Activated naive CD4-positive, alpha-beta T cell treated with anti-CD3 and anti-CD28 coated beads for 36 hours (primary cell): Measurements from ENCODE around the gene ARHGEF1. TPM values are rescaled to one million over a fixed set of nuclear protein-coding genes. Genes with fewer than 3 reads are reported as not detected.
"Not testable (repeated sequence)": the region's sequence is repeated elsewhere in the genome, so short reads cannot be mapped to it uniquely, and the experiment has no call there.

ENCODE experiments used
- CTCF ChIA-PET: fragments of 350-600 bp; sonication (Branson Sonifier 250); formaldehyde crosslinking; loops from one replicate; lab custom pipeline; 2021; ENCODE audit warnings: antibody characterized with exemption; lab: Charles Lee
- DNase-seq: peaks from one replicate; pipeline ENCODE4 v3.0.0-alpha.2; 2020
- H3K27ac Mint-ChIP-seq: one replicate; pipeline ENCODE4 v1.8.0; 2021; ENCODE audit warnings: mild to moderate bottlenecking, mixed read lengths
- H3K27me3 Mint-ChIP-seq: one replicate; pipeline ENCODE4 v1.8.0; 2021; ENCODE audit warnings: low read depth, mixed read lengths
- H3K36me3 Mint-ChIP-seq: one replicate; pipeline ENCODE4 v1.8.0; 2021; ENCODE audit warnings: low read depth, mixed read lengths
- H3K4me1 Mint-ChIP-seq: one replicate; pipeline ENCODE4 v1.8.0; 2021; ENCODE audit warnings: low read depth, mixed read lengths
- H3K4me3 Mint-ChIP-seq: one replicate; pipeline ENCODE4 v1.8.0; 2021; ENCODE audit warnings: mild to moderate bottlenecking, moderate library complexity, mixed read lengths
- H3K9me3 Mint-ChIP-seq: one replicate; pipeline ENCODE4 v1.8.0; 2021; ENCODE audit warnings: mixed read lengths
- intact Hi-C: fragments of 100-400 bp; cut with micrococcal nuclease; formaldehyde crosslinking; loops from one replicate; pipeline ENCODE4 v1.15.1; 2023
- total RNA-seq, 2 experiments: library from RNA; stranded (reverse); gene quantifications; one replicate each; pipeline ENCODE4 v1.2.3, GENCODE V29; 2021

ARHGEF1 gene
- total RNA-seq, 2 experiments from 2014 or later = 246 to 260 TPM

DNA sequence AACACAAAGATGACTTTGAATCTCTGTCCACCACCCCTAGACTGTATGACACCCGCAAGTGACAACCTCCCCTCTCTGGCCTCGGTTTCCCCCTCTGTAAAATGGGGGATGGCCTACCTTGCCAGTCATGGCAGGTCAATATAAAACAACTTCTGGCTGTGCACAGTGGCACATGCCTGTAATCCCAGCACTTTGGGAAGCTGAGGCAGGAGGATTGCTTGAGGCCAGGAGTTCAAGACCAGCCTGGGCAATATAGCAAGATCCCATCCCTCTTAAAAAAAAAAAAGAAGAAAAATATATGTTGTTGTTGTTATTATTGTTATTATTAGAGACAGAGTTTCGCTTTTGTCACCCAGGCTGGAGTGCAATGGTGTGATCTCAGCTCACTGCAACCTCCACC is 7.0 kb upstream of the ARHGEF1 start:
- CTCF ChIA-PET = interaction anchor here (0.5 to 6.2 kb wide), 4 partner anchors 8 to 512 kb away, joined by 3 to 68 read pairs (median 28); partner anchors contain the start of genes ARHGEF1 and B9D2
- H3K36me3 Mint-ChIP-seq, H3K27me3 Mint-ChIP-seq, H3K9me3 Mint-ChIP-seq, DNase-seq: not testable (repeated sequence)
- intact Hi-C loops = loop anchor here (1.0 kb wide), 2 partner anchors 11 to 69 kb away; no protein-coding TSS in a partner anchor
- H3K4me3 Mint-ChIP-seq = peak overlapping the region; percentile 49
- peaks cover 63% of the 10 kb centered on the region for H3K4me1 Mint-ChIP-seq
- H3K27ac Mint-ChIP-seq = peak overlapping the region; percentile 89

DNA sequence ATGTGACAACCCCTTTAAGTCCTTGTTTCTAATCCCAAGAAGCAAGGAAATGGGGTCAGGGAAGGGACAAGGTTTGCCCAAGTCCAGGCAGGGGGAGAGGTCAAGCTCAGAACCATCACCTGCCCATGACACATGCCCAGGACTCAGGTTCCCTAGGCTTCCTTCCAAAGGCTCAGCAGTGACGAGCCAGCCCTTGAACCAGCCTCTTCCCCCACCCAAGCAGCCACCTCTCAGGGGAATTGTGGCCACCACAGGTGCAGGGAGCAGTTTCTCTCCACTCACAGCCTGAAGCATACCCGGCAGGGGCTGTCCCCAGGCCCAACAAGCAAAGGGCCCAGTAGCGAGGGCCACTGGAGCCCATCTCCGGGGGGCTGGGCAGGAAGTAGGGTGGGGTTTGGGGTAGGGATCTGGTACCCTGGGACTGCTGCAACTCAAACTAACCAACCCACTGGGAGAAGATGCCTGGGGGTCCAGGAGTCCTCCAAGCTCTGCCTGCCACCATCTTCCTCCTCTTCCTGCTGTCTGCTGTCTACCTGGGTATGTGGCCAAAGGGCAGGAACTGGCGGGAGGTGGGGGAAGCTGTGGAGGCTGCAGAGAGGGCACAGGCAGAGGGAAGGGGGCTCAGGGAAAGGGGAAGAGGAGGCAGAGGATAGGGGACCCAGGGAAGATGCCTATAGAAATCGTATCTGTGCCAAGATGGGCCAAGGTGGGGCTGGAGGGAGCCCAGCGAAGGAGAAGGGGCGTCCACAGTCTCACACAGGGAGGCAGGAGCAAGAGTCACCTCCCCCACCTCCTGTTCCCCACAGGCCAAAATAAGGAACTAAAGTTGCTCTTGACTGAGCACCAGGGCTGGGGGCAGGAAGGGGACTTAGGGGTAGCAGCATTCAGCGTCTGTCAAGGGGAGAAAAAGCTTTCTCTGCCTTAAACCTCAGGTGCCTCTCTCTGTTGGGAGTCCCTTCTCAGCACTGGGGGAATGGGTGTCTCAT is 5.8 kb upstream of the ARHGEF1 start, which contains the start of gene CD79A:
Gene CD79A (plus strand): TSS at position 433 of the 986 bp plus-strand sequence. CDS start 26 bp downstream, at position 459.
- Mint-ChIP-seq H3K4me1 (peaks cover 57% of the 10 kb centered on the region), H3K36me3 (peaks cover 3% of the 10 kb centered on the region), H3K9me3 (no peaks in the 10 kb centered on the region), H3K4me3 (peak within 1 kb of the TSS; percentile 38), H3K27me3 (no peaks in the 10 kb centered on the region), H3K27ac (peak within 1 kb of the TSS; percentile 75)
- intact Hi-C loops = no loop called here
- CTCF ChIA-PET = interaction anchor here (0.6 to 6.2 kb wide), 5 partner anchors 7 to 74 kb away, joined by 3 to 68 read pairs (median 4); partner anchors contain the start of gene ARHGEF1
- DNase-seq = peak; percentile 71

DNA sequence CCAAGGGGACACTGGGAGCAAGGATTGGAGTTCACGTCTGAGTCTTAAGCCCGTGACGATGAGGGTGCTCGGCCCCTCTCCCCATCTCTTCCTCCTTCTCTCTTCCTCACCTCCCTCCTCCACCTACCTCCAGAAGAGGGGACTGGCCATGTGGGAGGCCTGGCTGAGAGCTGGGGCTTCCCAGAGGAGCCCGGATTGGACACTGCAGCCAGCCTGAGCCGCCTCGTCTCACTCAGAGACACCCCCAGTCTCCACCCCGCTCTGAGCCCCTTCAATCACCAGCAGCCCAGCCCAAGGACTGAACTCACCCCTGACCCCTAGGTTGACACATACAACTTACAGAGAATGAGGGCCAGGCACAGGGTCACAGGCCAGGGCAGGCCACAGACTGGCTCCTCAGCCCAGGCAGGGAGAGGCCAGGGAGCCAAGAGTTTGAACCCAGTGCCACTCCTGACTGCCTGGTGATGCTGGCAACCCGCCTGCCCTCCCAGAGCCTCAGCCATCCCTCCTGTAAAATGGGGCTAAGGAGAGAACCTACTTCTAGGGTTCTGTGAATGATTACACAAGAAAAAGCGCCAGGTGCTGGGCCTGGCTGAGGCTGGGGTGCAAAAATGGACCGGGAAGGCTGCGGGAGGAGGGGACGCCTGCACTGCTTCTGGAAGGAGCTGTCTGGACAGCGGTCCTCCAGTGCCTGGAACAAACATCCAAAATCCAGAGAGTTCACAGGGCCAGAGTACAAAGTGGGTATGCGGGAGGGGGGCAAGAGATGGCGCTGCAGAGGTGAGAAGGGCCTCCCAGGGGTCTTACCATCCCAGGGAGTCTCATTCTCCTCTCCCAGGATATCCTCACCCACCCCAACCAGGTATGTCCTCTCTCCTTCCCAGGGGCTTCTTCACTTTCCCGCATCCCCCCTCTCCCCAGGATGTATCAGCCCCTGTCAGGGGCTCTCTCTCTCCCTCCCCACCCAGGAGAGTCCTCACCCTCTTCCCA is 4.8 kb upstream of the ARHGEF1 start:
- Mint-ChIP-seq H3K27ac (peak overlapping the region; percentile 75), H3K4me3 (no peak overlapping the region), H3K27me3 (no peaks in the 10 kb centered on the region), H3K4me1 (peaks cover 55% of the 10 kb centered on the region), H3K9me3 (no peaks in the 10 kb centered on the region), H3K36me3 (peaks cover under 1% of the 10 kb centered on the region)
- intact Hi-C loops = no loop called here
- CTCF ChIA-PET = interaction anchor here (0.5 to 1.4 kb wide), 3 partner anchors 12 to 73 kb away, joined by 4 to 5 read pairs (median 4); no protein-coding TSS in a partner anchor
- no peak for DNase-seq

DNA sequence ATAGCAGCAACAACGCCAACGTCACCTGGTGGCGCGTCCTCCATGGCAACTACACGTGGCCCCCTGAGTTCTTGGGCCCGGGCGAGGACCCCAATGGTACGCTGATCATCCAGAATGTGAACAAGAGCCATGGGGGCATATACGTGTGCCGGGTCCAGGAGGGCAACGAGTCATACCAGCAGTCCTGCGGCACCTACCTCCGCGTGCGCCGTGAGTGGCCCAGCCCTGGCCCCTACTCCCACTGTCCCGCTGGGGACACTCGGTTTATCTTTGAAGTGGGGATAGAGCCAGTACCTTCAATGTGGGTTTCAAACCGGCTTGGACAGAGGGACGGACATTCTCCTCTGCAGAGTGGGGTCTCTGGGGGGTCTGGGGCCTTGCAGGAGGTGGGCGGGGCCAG is 3.9 kb upstream of the ARHGEF1 start:
- Mint-ChIP-seq H3K36me3 (peaks cover 4% of the 10 kb centered on the region), H3K27ac (no peak overlapping the region), H3K4me1 (peaks cover 53% of the 10 kb centered on the region), H3K9me3 (no peaks in the 10 kb centered on the region), H3K4me3 (no peak overlapping the region), H3K27me3 (no peaks in the 10 kb centered on the region)
- CTCF ChIA-PET = no interaction called here
- DNase-seq = no peak
- intact Hi-C loops = no loop called here

DNA sequence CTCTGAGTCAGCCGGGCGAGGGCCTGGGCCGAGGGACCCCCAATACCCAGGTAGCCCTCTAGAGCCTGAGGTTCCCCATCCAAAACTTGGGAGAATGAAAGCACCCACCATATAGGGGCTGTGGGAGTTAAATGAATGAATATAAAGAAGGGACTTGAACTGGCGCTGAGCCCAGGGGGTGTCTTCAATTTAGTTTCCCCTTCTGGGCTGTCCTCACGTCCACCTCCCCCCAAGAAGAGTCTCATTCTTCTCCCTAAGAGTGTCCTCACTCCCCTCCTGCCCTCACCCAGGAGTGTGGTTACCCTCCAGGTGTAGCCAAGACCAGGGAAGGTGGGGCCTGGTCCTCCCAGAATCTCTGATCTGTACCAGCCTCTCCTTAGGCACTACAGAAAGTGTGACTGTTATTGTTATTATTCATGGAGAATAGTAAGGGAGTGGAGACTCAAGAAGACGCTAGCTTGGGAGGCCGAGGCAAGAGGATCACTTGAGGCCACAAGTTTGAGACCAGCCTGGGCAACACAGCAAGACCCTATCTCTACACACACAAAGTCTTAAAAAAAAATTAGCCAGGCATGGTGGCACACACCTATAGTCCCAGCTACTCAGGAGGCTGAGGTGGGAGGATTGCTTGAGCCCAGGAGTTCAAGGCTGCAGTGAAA is 3.2 kb upstream of the ARHGEF1 start:
- CTCF ChIA-PET = no interaction called here
- H3K27ac Mint-ChIP-seq = peak overlapping the region; percentile 48
- no peaks in the 10 kb centered on the region for H3K27me3 Mint-ChIP-seq
- H3K4me1 Mint-ChIP-seq = peaks cover 54% of the 10 kb centered on the region
- H3K9me3 Mint-ChIP-seq = no peaks in the 10 kb centered on the region
- peaks cover 4% of the 10 kb centered on the region for H3K36me3 Mint-ChIP-seq
- DNase-seq = no peak
- intact Hi-C loops = loop anchor here (10.0 kb wide), 4 partner anchors 325 to 525 kb away; partner anchors contain the start of genes DEDD2, GSK3A and TGFB1
- no peak overlapping the region for H3K4me3 Mint-ChIP-seq

DNA sequence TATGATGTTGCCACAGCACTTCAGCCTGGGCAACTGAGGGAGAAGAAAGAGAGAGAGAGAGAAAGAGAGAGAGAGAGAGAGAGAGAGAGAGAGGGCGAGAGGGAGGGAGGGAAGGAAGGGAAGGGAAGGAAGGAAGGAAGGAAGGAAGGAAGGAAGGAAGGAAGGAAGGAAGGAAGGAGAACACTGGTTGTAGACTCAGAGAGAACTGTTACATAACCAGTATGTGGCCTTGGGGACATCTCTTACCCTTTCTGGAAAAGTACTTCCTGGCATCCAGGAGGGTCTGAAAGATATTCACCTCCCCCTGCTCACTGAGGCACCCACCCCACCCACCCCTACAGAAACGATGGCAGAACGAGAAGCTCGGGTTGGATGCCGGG is 2.7 kb upstream of the ARHGEF1 start:
- Mint-ChIP-seq H3K36me3 (peaks cover 6% of the 10 kb centered on the region), H3K4me1 (peaks cover 56% of the 10 kb centered on the region), H3K4me3 (no peak overlapping the region), H3K27me3 (no peaks in the 10 kb centered on the region), H3K9me3 (no peaks in the 10 kb centered on the region), H3K27ac (peak overlapping the region; percentile 48)
- intact Hi-C loops = loop anchor here (10.0 kb wide), 4 partner anchors 326 to 526 kb away; partner anchors contain the start of genes DEDD2, GSK3A and TGFB1
- DNase-seq = no peak
- CTCF ChIA-PET = interaction anchor here (0.5 kb wide), 1 partner anchor 21 kb away, joined by 4 read pairs; no protein-coding TSS in a partner anchor

DNA sequence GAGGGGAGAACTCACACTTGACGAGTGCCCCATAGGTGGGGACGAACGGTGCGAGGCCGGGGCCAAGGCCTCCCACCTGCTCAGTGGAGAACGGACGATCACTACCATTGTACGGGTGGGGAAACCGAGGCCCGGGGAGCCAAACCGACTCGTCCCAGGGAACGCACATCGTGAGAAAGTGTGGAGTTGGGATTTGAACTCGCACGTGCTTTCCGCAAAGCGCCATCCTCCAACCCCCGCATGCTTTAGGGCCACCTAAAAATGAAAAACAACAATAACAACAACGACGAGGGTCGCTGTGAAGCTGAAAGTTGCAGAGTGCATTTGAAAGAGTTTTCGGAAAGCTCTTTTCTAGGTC is 458 bp downstream of the ARHGEF1 start:
- intact Hi-C loops = loop anchor here (10.0 kb wide), 4 partner anchors 329 to 529 kb away; partner anchors contain the start of genes DEDD2, GSK3A and TGFB1
- Mint-ChIP-seq H3K4me1 (peaks cover 56% of the 10 kb centered on the region), H3K27ac (peak overlapping the region; percentile 92), H3K36me3 (peaks cover 14% of the 10 kb centered on the region), H3K4me3 (peak overlapping the region; percentile 90), H3K27me3 (no peaks in the 10 kb centered on the region), H3K9me3 (no peaks in the 10 kb centered on the region)
- DNase-seq = no peak
- CTCF ChIA-PET = interaction anchor here (6.0 kb wide), 1 partner anchor 9 kb away, joined by 68 read pairs; the partner anchor contains the start of gene CD79A

DNA sequence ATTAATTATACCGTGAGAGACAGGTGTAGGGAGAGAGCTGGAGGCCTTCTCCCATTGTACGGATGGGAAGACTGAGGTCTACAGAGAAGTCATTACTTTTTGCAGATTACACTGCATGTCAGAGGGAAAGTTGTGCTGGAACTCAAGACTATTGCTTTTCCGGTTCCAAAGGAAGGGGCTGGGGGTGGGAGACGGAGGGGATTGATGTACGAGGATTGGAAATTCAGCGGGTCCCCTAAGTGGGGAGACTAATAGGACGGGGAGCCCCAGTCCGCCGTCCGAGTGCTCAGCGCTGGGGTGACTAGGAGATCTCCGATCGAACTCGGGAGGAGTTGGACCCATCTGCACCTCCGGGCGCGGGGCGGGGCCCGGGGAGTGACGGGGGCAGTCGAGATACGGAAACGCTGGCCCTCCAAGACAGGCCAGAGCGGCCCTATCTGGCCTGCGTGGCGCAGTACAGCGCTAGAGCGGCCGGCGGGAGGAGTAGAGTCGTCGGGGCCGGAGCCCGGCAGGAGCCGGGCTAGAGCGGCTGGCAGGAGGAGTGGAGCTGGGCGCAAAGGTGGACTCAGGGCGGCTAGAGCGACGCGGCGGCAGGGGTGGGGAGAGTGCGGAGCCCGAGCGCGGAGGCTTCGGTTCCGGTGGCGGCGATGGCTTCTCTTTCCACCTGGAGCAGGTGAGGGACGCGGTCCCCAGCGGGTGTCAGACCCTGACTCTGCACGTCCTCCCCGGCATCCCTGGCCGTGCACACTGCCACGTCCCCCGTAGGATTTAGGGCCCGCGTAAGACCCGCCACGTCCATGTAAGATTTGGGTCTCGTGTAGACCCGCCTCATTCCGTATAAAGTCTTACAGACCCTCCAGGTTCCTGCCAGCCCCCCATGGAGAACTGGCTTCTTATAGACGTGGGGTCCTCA is 1.1 kb downstream of the ARHGEF1 start:
- DNase-seq = peak; percentile 91
- no peaks in the 10 kb centered on the region for H3K27me3 Mint-ChIP-seq
- peak overlapping the region; percentile 92 for H3K27ac Mint-ChIP-seq
- peaks cover 19% of the 10 kb centered on the region for H3K36me3 Mint-ChIP-seq
- CTCF ChIA-PET = interaction anchor here (6.0 kb wide), 1 partner anchor 10 kb away, joined by 68 read pairs; the partner anchor contains the start of gene CD79A
- peaks cover 54% of the 10 kb centered on the region for H3K4me1 Mint-ChIP-seq
- H3K4me3 Mint-ChIP-seq = peak overlapping the region; percentile 90
- intact Hi-C loops = loop anchor here (10.0 kb wide), 4 partner anchors 329 to 529 kb away; partner anchors contain the start of genes DEDD2, GSK3A and TGFB1
- no peaks in the 10 kb centered on the region for H3K9me3 Mint-ChIP-seq

DNA sequence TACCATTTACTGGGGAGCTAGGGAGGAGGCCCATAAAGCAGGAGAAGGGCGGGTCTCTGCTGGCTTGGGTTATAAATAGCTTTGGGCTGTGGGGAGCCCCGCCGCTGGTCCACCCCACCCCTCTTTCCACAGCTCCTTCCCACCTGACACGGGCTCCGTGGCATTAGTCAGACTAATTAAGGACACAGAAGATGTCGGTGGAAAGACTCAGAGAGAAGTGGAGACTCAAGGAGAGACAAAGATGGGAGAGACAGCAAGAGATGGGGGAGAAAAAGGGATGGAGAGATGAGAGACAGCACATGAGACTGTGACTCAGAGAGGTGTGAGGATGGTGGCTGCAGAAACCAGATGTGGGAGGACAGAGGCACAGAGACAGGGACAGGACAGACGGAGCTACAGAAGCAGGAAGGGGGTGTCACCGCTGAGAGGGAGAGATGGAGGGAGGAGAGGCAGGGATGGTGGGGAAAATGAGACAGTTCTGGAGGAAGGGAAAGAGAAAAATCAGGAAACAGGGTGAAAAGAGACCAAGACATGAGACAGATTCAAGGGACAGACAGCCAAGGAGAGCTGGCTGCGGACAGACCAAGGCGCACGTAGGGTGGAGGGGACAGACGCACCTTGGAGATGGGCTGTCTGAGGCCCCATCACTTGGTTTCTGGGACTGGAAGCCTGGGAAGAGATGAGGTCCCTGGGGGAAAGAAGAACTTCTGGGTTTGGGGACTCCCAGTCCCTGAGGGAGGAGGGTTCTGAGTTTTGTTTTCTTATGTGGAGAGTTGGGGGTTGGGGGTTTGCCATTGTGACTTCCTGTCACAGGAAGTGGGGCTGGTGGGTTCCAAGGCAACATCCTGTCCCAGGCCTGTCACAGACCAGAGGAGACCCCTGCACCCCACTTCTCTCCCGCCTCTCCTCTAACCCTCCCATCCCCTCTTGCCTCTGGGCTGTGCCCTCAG is 4.1 kb downstream of the ARHGEF1 start:
- Mint-ChIP-seq H3K9me3 (no peaks in the 10 kb centered on the region), H3K27ac (peak overlapping the region; percentile 91), H3K27me3 (no peaks in the 10 kb centered on the region), H3K36me3 (peaks cover 29% of the 10 kb centered on the region), H3K4me3 (peak overlapping the region; percentile 90), H3K4me1 (peaks cover 73% of the 10 kb centered on the region)
- DNase-seq = peak; percentile 79
- intact Hi-C loops = loop anchor here (1.0 to 10.0 kb wide), 10 partner anchors 12 to 532 kb away; partner anchors contain the start of genes DEDD2, GSK3A and TGFB1
- CTCF ChIA-PET = interaction anchor here (0.5 to 6.0 kb wide), 14 partner anchors 12 to 96 kb away, joined by 3 to 68 read pairs (median 6); partner anchors contain the start of genes CD79A and ERFL
